Inflammatory macrophage treated with lipopolysaccharide for 4 hours (primary cell): ENCODE measurements around the gene FBXL16.
"Not testable (repeated sequence)": the region's sequence is repeated elsewhere in the genome, so short reads cannot be mapped to it uniquely, and the experiment has no call there.

Experiments used
- DNase-seq: peaks from one replicate; pipeline ENCODE4 v3.0.0-alpha.2; 2020

FBXL16 gene

DNA sequence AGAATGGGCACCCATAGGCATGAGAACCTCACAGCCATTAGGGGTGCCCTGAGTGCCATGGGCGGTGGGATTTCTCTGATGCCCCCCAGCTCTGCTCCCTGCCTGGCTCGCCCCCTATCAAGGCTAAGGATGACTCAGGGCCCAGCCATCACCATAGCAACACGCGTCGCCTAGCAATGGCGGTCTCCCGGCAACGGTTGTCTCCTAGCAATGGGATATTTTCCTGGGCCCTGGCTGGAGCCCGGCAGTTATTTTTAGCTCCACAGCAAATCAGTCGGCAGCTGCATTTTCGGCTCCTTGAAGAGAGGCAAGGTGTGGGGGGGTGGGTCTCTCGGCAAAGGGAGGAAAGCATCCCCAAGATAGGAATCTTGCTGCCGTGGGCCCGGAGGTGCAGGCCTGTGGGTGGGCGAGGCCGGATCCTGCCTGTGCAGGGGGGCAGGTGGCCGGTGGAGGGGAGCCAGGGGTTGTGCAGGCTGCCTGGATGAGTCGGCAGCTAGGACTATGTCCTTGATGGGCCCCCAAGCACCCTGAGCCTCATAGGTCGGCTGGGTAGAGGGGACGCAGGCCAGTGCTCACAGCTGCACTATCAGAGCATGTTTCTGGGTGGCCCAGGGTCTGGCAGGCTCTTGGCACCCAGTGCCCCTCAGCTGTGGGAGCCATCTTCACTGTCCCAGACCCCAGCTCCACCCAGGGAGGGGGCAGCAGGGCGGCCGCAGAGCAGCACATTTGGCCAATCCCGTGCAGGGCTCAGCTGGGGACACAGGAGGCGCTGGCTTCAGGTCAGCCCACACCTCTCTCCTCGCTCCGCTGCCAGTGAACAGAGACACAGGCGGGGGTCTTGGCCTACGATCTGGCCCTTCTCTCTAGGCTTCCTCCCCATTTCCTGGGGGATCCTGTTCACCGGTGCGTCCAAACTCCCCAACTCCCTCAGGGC, 4.2 kb upstream of the FBXL16 start:
- DNase-seq = no peak

DNA sequence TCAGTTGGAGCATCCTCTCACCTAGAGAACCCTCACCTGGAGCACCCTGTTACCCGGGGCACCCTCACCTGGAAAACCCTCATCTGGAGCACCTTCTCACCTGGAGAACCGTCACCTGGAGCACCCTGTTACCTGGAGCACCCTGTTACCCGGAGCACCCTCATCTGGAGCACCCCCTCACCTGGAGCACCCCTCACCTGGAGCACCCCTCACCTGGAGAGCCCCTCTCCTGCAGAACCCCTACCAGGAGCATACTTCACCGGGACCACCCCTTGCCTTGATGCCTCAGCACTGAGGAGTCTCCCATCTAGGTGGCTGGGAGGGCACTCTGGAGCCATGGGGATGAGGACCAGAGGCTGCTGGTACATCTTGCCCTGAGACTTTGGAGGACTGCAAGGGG, 3.4 kb upstream of the FBXL16 start:
- no peak for DNase-seq

DNA sequence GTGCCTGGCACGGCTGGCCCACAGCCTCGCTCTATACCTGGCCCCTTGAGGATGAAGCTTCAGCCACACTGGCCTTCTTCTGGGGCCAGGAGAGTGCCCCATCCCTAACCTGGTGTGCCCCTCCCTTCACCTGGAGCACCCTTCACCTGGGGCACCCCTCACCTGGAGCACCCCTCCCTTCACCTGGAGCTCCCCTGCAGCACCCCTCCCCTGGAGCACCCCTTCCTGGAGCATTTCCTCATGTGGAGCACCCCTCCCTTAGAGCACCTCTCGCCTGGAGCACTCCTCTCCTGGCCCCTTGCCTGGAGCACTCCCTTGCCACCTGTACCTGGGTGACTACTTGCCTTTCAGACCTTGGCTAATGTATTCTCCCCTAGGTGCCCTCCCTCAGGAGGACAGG, 2.4 kb upstream of the FBXL16 start:
- no peak for DNase-seq

DNA sequence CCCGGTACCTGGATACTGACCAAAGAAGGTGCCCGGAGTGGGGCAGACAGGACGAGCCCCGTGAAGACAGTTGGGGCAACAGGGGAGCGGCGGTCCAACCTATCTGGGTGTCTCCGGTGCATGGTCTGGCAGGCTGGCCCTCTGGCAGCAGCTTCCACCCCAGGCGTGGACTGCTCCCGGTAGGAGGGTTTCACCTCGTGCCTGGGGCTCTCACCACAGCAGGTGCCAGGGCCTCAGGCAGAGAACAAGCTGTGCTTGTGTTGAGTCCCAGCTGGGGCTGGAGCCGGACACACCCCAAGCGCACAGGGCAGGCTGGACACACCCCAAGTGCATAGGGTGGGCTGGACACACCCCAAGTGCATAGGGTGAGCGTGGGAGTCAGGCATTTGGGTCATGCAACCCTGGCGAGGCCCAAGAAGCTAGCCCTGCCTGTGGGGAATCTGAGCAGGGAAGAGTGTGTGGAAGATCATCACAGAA, 1.5 kb upstream of the FBXL16 start:
- DNase-seq = no peak

DNA sequence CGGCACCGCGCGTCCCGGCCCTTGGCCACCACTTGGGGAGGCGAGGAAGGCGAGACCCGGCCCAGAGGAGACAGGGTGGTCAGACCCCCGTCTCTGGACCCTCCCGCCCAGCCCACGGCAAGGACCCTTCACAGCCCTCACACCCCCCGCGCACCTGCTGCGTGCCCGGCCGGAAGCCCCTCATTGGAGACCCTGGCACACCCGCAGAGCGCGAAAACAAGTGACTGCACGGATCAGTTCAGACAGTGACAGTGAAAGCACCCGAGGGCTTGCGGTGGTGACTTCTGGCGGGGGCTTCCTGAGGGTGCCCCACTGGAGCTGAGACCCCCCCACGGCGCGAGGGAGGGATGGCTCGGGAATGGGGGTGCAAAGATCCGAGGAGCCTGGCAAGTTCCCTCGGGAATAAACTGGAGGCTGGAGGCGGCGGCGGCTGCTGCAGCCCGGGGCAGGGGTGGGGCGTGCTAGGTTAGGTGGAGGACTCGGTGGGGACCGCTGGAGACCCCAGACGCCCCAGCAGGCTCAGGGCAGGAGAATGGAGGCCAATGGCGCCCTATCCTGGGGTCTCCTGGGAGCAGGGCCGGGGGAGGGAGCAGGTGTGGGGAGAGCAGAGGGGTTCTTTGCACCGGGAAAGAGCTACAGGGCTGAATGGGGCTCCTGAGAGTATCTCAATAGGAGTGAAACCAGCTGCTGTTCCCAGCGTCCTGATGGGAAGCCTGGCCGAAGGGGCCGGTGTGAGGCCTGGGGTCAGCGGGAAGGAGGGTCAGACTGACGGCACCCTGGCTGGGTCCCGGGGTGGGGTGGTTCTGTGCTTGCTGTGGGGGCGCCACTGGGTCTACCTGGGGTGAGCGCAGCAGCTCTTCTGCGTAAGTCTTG, 824 bp upstream of the FBXL16 start:
- DNase-seq = no peak

DNA sequence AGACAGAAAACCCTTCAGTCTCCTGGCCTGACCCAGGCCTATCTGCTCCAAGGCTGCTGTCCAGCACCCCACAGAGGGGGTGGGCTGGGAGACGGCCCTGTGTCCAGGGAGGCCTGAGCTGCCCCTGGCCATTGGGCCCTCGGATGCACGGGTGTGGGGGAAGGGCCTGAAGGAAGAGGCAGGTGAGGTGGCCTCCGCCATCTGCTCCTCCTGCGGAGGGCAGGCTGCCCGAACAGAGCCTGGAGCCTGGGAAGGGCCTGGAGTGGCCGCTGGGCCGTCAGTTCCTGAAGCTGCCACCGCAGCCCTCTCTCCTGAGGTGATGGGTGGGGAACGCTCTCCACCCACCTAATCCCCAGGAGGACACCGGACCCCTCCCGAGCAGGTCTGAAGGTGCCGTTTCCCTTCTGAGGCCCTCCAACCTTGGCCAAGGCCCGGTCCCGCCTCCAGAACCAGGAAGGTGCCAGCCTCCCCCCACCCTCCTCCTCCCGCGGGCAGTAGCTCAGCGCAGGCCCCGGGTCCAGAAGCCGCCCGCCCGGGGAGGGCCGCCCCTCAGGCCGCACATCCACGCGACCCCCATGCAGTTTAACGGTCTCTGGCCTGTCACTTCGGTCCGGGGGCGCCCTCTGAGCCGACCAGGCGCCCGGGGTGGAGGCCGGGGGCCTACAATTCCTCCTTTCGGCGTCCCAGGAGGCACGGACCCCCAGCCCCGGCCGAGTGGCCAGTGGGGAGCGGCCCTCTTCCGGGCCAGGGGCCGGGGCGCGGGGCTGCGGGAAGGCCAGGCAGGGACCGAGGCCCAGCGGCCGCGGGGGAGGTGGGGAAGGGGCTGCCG, 835 bp downstream of the FBXL16 start:
- no peak for DNase-seq

DNA sequence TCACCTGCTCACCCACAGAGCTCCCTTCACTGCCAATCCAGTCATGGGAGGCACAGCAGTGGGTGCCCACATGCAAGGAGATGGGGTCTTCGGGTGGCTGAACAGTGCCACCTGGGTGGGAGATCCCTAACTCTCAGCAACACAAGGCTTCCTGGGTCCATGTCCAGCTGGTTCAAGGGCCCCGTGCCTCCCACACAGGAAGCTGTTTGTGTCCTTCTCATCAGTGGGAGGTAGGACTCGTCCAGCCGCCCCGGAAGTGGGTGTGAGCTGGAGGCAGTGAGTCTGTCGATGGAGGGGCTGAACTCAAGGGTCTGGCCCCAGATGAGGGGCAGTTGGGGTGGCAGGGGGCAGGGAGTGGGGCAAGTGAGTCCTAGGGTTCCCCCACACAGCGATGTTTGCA, 1.6 kb downstream of the FBXL16 start:
- no peak for DNase-seq

DNA sequence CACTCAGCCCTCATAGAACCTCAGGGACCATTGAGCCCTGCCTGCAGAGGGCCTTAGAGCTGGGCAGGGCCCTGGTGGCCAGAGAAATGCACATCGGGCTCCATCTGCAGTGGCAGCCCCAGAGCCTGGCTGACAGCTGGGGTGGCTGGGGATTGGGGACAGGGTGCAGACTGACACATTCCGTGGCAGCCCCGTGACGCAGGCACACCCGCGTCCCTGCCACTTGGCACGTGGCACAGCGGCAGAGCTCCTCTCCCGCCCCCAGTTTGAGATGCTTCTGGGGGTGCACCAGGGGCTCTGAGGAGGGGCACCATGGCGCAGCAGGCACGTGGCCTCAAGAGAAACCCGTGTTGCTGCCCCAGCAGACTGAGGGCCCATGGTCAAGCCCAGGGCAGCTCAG, 2.2 kb downstream of the FBXL16 start:
- no peak for DNase-seq

DNA sequence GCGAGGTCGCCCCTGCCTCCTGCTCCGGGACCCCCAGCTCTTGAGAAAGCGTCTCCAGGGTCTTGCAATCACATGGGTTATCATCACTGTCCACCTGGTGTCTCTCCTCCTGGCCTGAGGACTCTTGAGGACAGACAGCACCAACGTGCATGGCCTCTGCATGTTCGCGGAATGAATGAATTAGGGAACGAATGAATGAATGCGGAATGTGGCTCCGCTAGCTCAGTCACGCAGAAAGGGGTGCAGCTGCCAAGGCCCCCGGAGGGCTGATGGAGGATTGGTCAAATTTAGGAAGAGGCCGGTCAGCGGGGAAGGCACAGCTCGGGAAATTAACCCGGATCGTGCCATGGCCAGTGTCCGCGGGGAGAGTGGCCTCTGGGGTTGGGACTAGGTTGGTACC, 3.3 kb downstream of the FBXL16 start:
- DNase-seq = no peak

DNA sequence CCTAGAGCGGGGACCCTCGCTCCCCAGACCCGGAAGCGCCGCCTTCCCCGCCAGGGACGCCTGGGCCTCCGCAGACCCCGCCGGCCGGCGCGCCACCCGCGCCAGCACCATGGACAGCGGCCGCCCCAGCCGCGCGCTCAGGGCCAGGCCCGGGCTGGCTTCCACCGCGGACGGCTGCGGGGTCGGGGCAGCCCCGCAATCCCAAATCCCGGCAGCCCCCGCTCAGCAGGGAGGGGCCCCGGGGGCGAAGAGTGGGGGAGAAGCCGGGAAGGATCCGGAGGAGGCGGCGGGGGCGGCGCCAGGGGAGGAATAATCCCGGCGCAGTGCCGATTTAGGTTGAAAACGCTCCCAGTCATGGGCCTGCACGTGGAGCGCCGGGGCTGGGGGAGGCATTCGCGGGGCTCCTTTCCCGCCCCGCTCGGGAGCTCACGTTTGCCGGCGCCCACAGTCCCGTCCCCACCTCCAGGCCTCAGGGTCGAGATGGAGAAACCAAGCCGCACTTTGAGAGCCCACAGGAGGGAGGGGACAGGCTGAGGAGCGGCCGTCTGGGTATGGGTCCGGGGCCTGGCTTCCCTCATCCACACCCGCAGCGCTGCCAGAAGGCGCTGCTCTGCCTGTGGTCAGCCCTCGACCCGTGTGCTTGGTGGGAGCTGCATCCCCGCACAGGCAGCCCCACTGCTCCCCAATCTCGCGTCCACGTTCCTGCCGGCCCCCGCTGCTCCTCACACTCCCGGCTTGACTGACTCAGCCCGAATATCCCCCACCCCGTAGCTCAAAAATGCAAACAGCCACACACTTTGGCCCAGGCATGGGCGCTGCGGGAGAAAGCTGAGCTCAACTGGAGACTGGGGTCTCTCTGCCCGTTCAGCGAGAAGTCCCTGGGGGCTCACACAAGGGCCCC, 4.7 kb downstream of the FBXL16 start:
- DNase-seq = no peak

DNA sequence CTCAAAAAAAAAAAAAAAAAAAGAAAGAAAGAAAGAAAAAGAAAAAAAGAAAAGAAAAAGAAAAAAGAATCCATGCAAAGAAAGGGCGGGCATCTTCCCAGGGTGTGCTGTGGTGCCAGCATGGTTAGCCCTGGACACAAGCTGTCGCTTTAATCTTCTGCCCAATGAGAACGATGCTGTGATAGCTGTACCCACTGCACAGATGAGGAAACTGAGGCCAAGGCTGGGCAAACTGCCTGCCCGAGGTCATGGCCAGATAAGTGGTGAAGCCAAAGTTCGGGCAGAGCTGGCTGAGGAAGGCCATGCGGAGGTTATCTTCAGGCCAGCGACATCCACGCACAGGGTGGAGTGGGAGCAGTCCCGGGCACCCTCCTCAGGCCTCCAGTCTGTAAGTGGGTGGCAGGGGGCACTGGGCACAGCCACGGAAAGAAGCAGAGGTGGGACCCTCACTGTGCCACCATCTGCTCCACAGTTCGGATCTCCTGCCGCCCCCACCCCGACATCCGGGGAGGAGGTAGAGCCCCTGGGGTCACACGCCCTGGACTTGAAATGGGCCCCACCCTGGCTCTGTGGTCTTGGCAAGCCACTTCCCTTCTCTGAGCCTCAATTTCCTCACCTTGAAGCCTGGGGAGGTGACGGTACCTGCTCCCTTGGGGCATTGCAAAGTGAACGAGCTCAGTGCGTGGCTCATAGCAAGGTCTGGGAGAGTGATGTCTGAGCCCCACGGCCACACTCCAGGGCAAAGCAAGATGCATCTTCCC, 6.5 kb downstream of the FBXL16 start:
- no peak for DNase-seq

DNA sequence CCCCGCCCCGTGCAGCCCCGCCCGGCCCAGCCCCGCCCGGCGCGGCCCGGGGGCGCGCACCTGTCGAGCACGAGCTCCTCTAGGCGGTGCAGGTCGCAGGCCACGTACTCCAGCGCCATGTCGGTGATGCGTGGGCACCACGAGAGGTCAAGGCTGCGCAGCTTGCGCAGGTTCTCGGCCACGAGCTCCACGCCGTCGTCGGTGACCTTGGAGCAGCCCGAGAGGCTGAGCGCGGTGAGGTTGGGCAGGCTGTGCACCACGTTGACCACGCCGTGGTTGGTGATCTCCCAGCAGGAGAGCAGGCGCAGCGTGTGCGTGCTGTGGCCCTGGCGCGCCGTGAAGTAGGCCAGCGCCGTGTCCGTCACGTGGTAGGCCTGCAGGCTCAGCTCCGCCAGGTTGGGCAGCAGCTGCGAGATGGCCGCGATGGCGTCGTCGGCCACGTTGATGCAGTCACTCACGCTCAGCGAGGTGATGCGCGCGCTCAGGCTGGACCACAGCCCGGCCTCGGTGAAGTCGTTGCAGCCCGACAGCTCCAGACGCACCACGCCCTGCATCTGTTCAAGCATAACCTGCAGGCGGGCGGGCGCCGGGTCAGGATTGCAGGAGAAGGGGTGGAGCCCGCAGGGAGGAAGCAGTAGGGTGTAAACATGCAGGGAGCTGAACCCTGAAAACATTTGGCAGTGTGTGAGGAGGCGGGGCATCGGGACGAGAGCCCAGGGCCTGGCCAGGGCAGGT, 10.1 kb downstream of the FBXL16 start:
- no peak for DNase-seq

DNA sequence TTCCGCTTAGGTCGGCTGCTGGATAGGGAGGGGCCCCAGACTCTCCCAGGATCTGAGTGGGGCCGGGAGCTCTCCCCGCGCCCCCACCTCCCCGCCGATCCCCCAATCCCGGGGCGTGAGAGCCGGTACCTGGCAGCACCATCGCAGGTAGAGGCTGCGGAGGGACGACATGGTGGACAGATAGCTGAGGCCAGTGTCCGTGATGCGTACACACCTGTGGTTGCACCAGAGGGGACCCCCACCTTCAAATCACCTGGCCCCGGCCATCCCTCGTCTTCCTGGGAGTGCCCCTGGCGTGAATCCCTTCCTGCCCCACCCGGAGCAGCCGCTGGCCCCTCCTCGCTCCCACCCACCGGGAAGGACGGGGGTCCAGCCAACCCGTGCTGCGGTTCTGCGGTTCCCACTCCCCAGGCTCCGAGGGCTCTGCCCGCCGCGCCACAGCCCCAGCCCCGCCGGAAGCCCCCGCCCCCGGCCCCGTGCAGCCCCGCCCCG, 10.7 kb downstream of the FBXL16 start:
- DNase-seq = no peak

DNA sequence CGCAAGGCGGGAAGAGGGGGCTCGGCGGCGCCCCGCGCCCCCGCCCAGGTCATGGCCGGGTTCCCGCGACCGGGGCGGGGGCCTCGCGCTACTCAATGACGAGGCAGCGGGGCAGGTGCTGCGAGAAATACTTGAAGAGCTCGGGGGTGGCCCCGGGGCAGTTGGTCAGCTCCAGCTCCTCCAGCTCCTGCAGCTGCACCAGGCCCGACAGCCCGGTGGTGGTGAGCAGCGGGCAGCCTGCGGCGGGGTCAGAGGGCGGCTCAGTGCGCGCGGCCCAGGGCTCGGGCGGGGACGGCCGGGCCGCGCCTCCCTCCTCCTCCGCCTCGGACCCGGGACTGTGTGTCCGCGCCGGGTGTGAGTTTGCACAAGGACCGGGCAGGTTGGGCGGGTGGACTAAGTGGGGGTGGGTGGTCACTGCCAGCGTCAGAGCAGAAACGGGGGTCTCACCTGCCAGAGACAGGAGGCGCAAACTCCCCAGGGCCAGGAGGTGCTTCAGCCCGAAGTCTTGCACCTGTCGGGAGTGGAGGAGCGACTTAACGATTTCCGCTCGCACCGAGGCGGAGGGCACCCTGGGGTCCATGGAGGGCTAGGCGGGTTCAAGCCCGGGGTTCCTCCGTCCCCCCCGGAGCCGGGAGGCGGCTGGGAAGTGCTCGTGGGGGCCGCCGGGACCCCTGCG, 11.3 kb downstream of the FBXL16 start:
- DNase-seq = no peak

DNA sequence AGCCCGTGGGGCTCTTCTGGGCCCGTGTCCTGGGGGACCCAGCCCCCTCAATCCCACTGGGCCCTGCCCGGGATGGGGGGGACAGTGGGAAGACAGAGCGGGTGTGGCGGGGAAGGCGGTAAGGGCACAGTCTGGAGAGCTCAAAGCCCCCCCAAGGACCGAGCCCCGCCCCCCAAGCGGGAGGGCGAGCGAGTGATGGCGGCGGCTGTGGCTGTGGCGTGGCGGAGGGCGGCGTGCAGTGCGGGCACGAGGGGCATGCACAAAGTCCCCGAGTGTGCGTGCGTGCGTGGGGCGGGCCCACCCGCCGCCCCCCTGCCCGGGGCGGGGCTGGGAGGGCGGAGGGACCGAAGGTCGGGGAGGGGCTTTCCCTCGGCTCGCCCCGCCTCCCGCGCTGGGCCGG, 11.8 kb downstream of the FBXL16 start:
- DNase-seq = no peak

DNA sequence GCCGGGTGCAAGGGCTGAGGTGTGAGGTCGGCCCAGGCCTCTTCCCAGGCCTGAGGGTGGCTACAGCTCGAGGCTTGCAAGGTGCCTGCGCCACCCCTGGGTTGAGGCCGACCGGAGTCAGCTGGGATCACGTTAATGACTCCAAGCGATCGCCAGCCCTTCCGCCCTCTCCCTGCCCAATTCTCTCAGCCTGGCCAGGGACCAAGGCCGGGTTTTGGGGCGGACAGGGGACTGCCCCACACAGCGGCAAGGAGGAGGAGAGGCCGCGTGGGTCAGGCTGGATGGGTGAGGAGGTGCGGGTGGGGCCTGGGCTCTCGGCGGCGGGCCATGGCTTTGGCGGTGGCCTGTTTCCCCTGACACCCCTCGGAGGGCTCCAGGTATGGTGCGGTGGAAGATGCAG, 12.2 kb downstream of the FBXL16 start:
- DNase-seq = no peak

DNA sequence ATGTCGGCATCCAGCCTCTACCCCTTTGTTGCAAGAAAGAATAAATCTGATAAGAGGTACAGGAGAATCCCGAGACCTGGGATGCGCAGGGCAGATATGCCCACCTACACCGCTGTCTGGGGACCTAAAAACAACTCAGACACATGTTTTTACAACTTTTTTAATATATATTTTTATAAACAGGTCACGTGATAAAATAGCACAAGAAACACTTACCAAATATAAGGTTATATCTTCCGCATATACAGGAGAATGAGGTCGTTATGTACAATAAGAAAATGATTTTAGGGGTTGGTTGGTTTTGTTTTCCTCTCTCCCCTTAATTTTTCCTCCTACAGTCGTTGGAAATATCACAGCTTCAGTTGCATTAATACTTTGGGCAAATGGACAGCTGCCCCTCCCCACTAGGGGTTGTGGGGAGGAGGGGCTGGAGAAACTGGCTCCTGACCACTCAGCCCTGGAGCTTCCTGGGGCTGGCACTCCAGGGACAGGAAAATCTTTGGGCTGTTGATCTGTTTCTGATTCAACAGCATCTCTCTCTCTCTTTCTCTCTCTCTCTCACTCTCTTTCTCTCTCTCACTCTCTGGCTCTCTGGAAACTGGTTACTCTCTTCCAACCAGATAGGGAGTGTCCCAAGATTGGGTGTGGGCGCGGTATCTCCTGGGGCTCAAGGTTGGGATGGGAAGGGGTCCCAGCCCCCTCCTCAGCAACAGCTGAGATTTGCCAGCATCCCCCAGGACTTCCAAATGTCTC, 13.1 kb downstream of the FBXL16 start:
- DNase-seq = no peak

DNA sequence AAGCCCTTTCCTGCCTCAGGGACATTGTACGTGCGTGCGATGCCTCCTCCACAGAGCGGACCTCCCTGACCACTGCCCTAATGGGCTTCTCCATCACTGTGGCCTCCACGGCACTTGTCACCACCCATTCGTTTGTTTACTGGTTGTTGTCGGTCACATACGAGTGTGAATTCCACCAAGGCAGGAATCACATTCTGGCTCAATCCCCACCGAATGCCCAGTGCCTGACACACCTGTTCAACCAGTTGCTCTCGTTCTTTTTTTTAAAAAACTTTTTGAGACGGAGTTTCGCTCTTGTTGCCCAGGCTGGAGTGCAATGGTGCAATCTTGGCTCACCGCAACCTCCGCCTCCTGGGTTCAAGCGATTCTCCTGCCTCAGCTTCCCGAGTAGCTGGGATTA, 14.4 kb downstream of the FBXL16 start:
- DNase-seq = not testable (repeated sequence)
